A549 (cell line): ENCODE measurements around the gene LIMA1. TPM values are rescaled to one million over a fixed set of nuclear protein-coding genes. Genes with fewer than 3 reads are reported as not detected.

Experiments used
- ATAC-seq, 2 experiments: fragments of 200-7000 bp in 1 of 2; fragments of >200 bp in 1 of 2; cut with Nextera tagmentation in 1 of 2; cut with Tn5 transposase in 1 of 2; 3 replicates each; pipeline versions ENCODE4 v1.8.0 to v1.9.1; 2018 to 2020; ENCODE audit warnings: mild to moderate bottlenecking in 1 of 2, moderate library complexity in 1 of 2
- CTCF ChIA-PET: fragments of 300-600 bp; sonication (Branson Sonifier 250); formaldehyde crosslinking; extraction: SDS; loops from one replicate; lab custom pipeline; 2021; ENCODE audit warnings: antibody characterized with exemption, inconsistent platforms; lab: Yijun Ruan, JAX
- POLR2A ChIA-PET: fragments of 350-600 bp; formaldehyde crosslinking; extraction: SDS; loops from one replicate; lab custom pipeline; 2021; ENCODE audit warnings: antibody characterized with exemption, inconsistent platforms; lab: Yijun Ruan, JAX
- DNase-seq, 2 experiments: peaks; one replicate each; pipeline versions ENCODE4 v3.0.0 to v3.0.0-alpha.2; 2011 to 2016; ENCODE audit warnings: low read depth in 1 of 2, low spot score in 1 of 2
- FAIRE-seq: peaks from 2 replicates; lab custom pipeline; 2011; peaks lifted over from hg19 to GRCh38; lab: Jason Lieb, UNC
- H3K27ac ChIP-seq, 2 experiments: fragments of >200 bp; sonication (Bioruptor Twin); formaldehyde crosslinking; 3 replicates each; pipeline ENCODE4 v1.5.1; 2016 to 2017
- H3K4me1 ChIP-seq: fragments of >200 bp; sonication (Bioruptor Twin); formaldehyde crosslinking; 3 replicates; pipeline ENCODE4 v1.6.1; 2016
- H3K4me2 ChIP-seq: fragments of >200 bp; sonication (Bioruptor Twin); formaldehyde crosslinking; 3 replicates; pipeline ENCODE4 v1.6.1; 2016
- H3K4me3 ChIP-seq: fragments of >200 bp; sonication (Bioruptor Twin); formaldehyde crosslinking; 3 replicates; pipeline ENCODE4 v1.5.1; 2016
- H3K9me3 ChIP-seq: fragments of >200 bp; sonication (Bioruptor Twin); formaldehyde crosslinking; 3 replicates; pipeline ENCODE4 v1.6.1; 2016
- BCL3 ChIP-seq: fragments of >200 bp; sonication (Bioruptor Twin); formaldehyde crosslinking; IDR thresholded peaks from 3 replicates; pipeline ENCODE4 v1.6.1; 2016
- BHLHE40 ChIP-seq: IDR thresholded peaks from 2 replicates; pipeline ENCODE4 v1.6.1; 2012; ENCODE audit warnings: low read depth, low read length, inconsistent platforms
- CEBPB ChIP-seq, 2 experiments: fragments of >200 bp in 1 of 2; sonication (Bioruptor Twin) in 1 of 2; formaldehyde crosslinking in 1 of 2; IDR thresholded peaks; 2 replicates each; pipeline ENCODE4 v1.6.1; 2012 to 2016
- E2F6 ChIP-seq: IDR thresholded peaks from 2 replicates; pipeline ENCODE4 v1.6.1; 2012; ENCODE audit warnings: low read depth, borderline replicate concordance
- ESRRA ChIP-seq: fragments of 150-350 bp; IDR thresholded peaks from 2 replicates; pipeline ENCODE4 v1.6.1; 2014; ENCODE audit warnings: mild to moderate bottlenecking, low read length, borderline replicate concordance
- FOSL2 ChIP-seq, 2 experiments: fragments of 450-650 bp in 1 of 2; fragments of >200 bp in 1 of 2; sonication (Bioruptor Twin) in 1 of 2; formaldehyde crosslinking; IDR thresholded peaks; 2 replicates each; pipeline versions ENCODE4 v1.5.0 to v1.6.1; 2016 to 2020; ENCODE audit warnings: mild to moderate bottlenecking in 1 of 2, moderate library complexity in 1 of 2
- GATA3 ChIP-seq: IDR thresholded peaks from 2 replicates; pipeline ENCODE4 v1.6.1; 2012; ENCODE audit warnings: borderline replicate concordance
- HMGXB4 ChIP-seq: fragments of 250-450 bp; sonication (Bioruptor Pico); IDR thresholded peaks from 2 replicates; pipeline ENCODE4 v1.5.0; 2021; ENCODE audit warnings: mild to moderate bottlenecking, moderate library complexity, borderline replicate concordance
- HOXB13 ChIP-seq: fragments of 250-450 bp; sonication (Bioruptor Pico); IDR thresholded peaks from 2 replicates; pipeline ENCODE4 v1.5.0; 2020; ENCODE audit warnings: low read depth, mild to moderate bottlenecking, moderate library complexity
- JUN ChIP-seq, 2 experiments: fragments of >200 bp; sonication (Bioruptor Twin); formaldehyde crosslinking; IDR thresholded peaks; 2 replicates in 1 of 2; 3 replicates in 1 of 2; pipeline ENCODE4 v1.6.1; 2016 to 2017
- KDM1A ChIP-seq: fragments of 200-600 bp; sonication (generic); IDR thresholded peaks from 2 replicates; pipeline ENCODE4 v1.6.1; 2016; ENCODE audit warnings: low read depth, mild to moderate bottlenecking
- MAX ChIP-seq: IDR thresholded peaks from 2 replicates; pipeline ENCODE4 v1.6.1; 2012
- NFE2L2 ChIP-seq: fragments of 150-350 bp; conservative IDR thresholded peaks from 2 replicates; pipeline ENCODE4 v1.6.1; 2014; ENCODE audit warnings: low read length
- NPAS2 ChIP-seq: fragments of 250-450 bp; sonication (Bioruptor Pico); IDR thresholded peaks from 2 replicates; pipeline ENCODE4 v1.8.0; 2022; ENCODE audit warnings: mild to moderate bottlenecking, moderate library complexity, borderline replicate concordance
- NR3C1 ChIP-seq: fragments of >200 bp; sonication (Bioruptor Twin); formaldehyde crosslinking; IDR thresholded peaks from 3 replicates; pipeline ENCODE4 v1.6.1; 2017
- PHF8 ChIP-seq: fragments of 200-600 bp; sonication (generic); IDR thresholded peaks from 2 replicates; pipeline ENCODE4 v1.6.1; 2016; ENCODE audit warnings: low read depth, mild to moderate bottlenecking, antibody characterized with exemption, moderate library complexity, borderline replicate concordance
- POLR2AphosphoS2 ChIP-seq: conservative IDR thresholded peaks from 2 replicates; pipeline ENCODE4 v1.6.1; 2012; ENCODE audit warnings: low read length, improper control_type of control experiment, inconsistent platforms
- RCOR1 ChIP-seq: fragments of 150-350 bp; IDR thresholded peaks from 2 replicates; pipeline ENCODE4 v1.6.1; 2014; ENCODE audit warnings: antibody characterized with exemption, low read length, low read depth
- RFX5 ChIP-seq: fragments of 450-650 bp; IDR thresholded peaks from 2 replicates; pipeline ENCODE4 v1.7.1; 2014; ENCODE audit warnings: antibody characterized with exemption, mild to moderate bottlenecking, moderate library complexity
- RNF2 ChIP-seq: fragments of 200-600 bp; sonication (generic); IDR thresholded peaks from 2 replicates; pipeline ENCODE4 v1.6.1; 2016; ENCODE audit warnings: low read depth, mild to moderate bottlenecking, antibody characterized with exemption, moderate library complexity, borderline replicate concordance
- SMC3 ChIP-seq: fragments of >200 bp; sonication (Bioruptor Twin); formaldehyde crosslinking; IDR thresholded peaks from 3 replicates; pipeline ENCODE4 v1.6.1; 2018; ENCODE audit warnings: inconsistent platforms
- USF2 ChIP-seq: fragments of 450-650 bp; IDR thresholded peaks from 2 replicates; pipeline ENCODE4 v1.6.1; 2014; ENCODE audit warnings: antibody characterized with exemption
- ZSCAN20 ChIP-seq: fragments of 250-450 bp; sonication (Bioruptor Pico); IDR thresholded peaks from 2 replicates; pipeline ENCODE4 v1.8.0; 2022; ENCODE audit warnings: mild to moderate bottlenecking, moderate library complexity
- WGBS: methylation state at CpG from one replicate; pipeline ENCODE4 v1.1.6; 2017; ENCODE audit errors: missing lambda C conversion rate; 5-methylcytosine and 5-hydroxymethylcytosine counted together
- polyA plus RNA-seq, 4 experiments: library from polyadenylated mRNA; depleted of rRNA in 3 of 4; stranded (reverse); fragments of >200 nt; fragmentation: RNase III in 1 of 4; extraction: RNeasy Plus Mini Kit Qiagen cat#74134 plus additional on column Dnase treatment in 1 of 4; gene quantifications; 2 replicates in 3 of 4; 3 replicates in 1 of 4; pipeline ENCODE4 v1.2.3, GENCODE V29; 2011 to 2017

Gene LIMA1
- polyA plus RNA-seq, 2 of the 4 experiments (the other 2 are of a cell fraction) = 9.0 to 23.4 TPM

- Histone ChIP-seq H3K4me2 (no peak overlapping the region), H3K4me1 (peaks cover 8% of the 10 kb centered on the region; the same call in 2 of the 3 replicates), H3K27ac (no peak overlapping the region), H3K4me3 (no peak overlapping the region), H3K9me3 (no peaks in the 10 kb centered on the region)
- ChIA-PET POLR2A (no interaction called here), CTCF (no interaction called here)
- DNase-seq = no peak
- TF ChIP-seq NPAS2 (CRISPR knock-in tag) (no peak), SMC3 (no peak), RFX5 (no peak), KDM1A (no peak), GATA3 (no peak), POLR2AphosphoS2 (no peak), HMGXB4 (no peak), RNF2 (no peak), NFE2L2 (no peak), HOXB13 (CRISPR knock-in tag) (no peak), MAX (no peak), RCOR1 (no peak), ZSCAN20 (CRISPR knock-in tag) (no peak), CEBPB (IDR thresholded peaks at IDR 0.05) (no peak), E2F6 (no peak), PHF8 (no peak), JUN (IDR thresholded peaks at IDR 0.05) (no peak), BCL3 (no peak), ESRRA (no peak), NR3C1 (no peak)
- no peak for ATAC-seq
- no peak for FAIRE-seq
- 89% methylated on average over 6 of the region's 6 CpGs for WGBS
These were observed 53.1 kb downstream of the LIMA1 start for GRCh38 chr12:50230217-50230616.

- Histone ChIP-seq H3K4me1 (peaks cover 44% of the 10 kb centered on the region), H3K4me3 (no peak overlapping the region), H3K4me2 (peak overlapping the region; percentile 22), H3K9me3 (no peaks in the 10 kb centered on the region), H3K27ac (peak overlapping the region in 1 of 2 experiments; percentile 25; a peak in 1 of 6 replicates)
- ChIA-PET CTCF (interaction anchor here (0.6 to 1.9 kb wide), 5 partner anchors 12 to 112 kb away, joined by 3 to 7 read pairs (median 4); partner anchors contain the start of gene COX14), POLR2A (interaction anchor here (1.5 kb wide), 1 partner anchor 59 kb away, joined by 3 read pairs; the partner anchor contains the start of gene LIMA1)
- ATAC-seq (peak; percentile 50 to 84), FAIRE-seq (no peak), DNase-seq (peak; percentile 63 to 67)
- 26% methylated on average over 2 of the region's 2 CpGs for WGBS
- 0 out of 2 replicates have a peak, but pooled peaks have one; percentile 25 for TF ChIP-seq USF2
- TF ChIP-seq BCL3 = no peak
- no peak for TF ChIP-seq RNF2
- TF ChIP-seq BHLHE40 = peak; percentile 91
- no peak for TF ChIP-seq FOSL2 (IDR thresholded peaks at IDR 0.05)
- TF ChIP-seq FOSL2 (CRISPR knock-in tag; IDR thresholded peaks at IDR 0.05) = peak; percentile 86
- TF ChIP-seq, all 56 proteins: peak for 3
These were observed 59.2 kb downstream of the LIMA1 start for GRCh38 chr12:50224026-50224692.
